HEK293 (cell line): Measurements from ENCODE around the gene AKIRIN1.
"Not testable (repeated sequence)": the region's sequence is repeated elsewhere in the genome, so short reads cannot be mapped to it uniquely, and the experiment has no call there.

ENCODE experiments used
- CTCF ChIA-PET: fragments of 350-600 bp; formaldehyde crosslinking; extraction: SDS; loops from one replicate; lab custom pipeline; 2021; ENCODE audit warnings: antibody characterized with exemption; lab: Yijun Ruan, JAX
- POLR2A ChIA-PET: fragments of 300-600 bp; formaldehyde crosslinking; extraction: SDS; loops from one replicate; lab custom pipeline; 2020; ENCODE audit warnings: antibody characterized with exemption, inconsistent platforms; lab: Yijun Ruan, JAX
- H3K27ac ChIP-seq: fragments of 200-500 bp; sonication (Bioruptor generic); 2 replicates; pipeline ENCODE4 v1.5.1; 2014; ENCODE audit warnings: low read depth, low read length, control low read depth, inconsistent platforms; ENCODE audit errors: extremely low read depth
- H3K36me3 ChIP-seq, 2 experiments: fragments of 200-500 bp in 1 of 2; sonication (Bioruptor generic) in 1 of 2; 1 replicate in 1 of 2; 2 replicates in 1 of 2; pipeline ENCODE4 v1.5.1; 2014 to 2017; ENCODE audit warnings: inconsistent platforms in 2 of 2, low read length in 2 of 2; ENCODE audit not compliant: control insufficient read depth in 2 of 2, insufficient read depth in 1 of 2
- H3K4me1 ChIP-seq: fragments of 200-500 bp; sonication (Bioruptor generic); 2 replicates; pipeline ENCODE4 v1.5.1; 2014; ENCODE audit warnings: mild to moderate bottlenecking, low read length, inconsistent platforms; ENCODE audit not compliant: control insufficient read depth, insufficient read depth
- H3K4me3 ChIP-seq: 2 replicates; pipeline ENCODE4 v1.5.1; 2011; ENCODE audit warnings: low read depth, mild to moderate bottlenecking, control low read depth, low read length, moderate library complexity
- H3K9me3 ChIP-seq: fragments of 200-500 bp; sonication (Bioruptor generic); 2 replicates; pipeline ENCODE4 v1.5.1; 2014; ENCODE audit warnings: low read depth, low read length, inconsistent platforms; ENCODE audit not compliant: control insufficient read depth, insufficient read depth
- SETDB1 ChIP-seq: IDR thresholded peaks from one replicate; pipeline ENCODE4 v1.6.1; 2017; ENCODE audit warnings: mild to moderate bottlenecking, low read length, moderate library complexity, mixed read lengths; ENCODE audit not compliant: insufficient read length
- SP2 ChIP-seq: fragments of 450-650 bp; formaldehyde crosslinking; IDR thresholded peaks from 2 replicates; pipeline ENCODE4 v1.5.1; 2016; ENCODE audit warnings: missing biosample characterization, missing genetic modification characterization
- SP7 ChIP-seq: fragments of 450-650 bp; formaldehyde crosslinking; IDR thresholded peaks from 2 replicates; pipeline ENCODE4 v1.5.1; 2016; ENCODE audit warnings: missing biosample characterization, missing genetic modification characterization
- WT1 ChIP-seq: fragments of 450-650 bp; formaldehyde crosslinking; IDR thresholded peaks from 2 replicates; pipeline ENCODE4 v1.5.1; 2016; ENCODE audit warnings: missing biosample characterization, missing genetic modification characterization
- ZNF2 ChIP-seq: fragments of 450-650 bp; formaldehyde crosslinking; IDR thresholded peaks from 2 replicates; pipeline ENCODE4 v1.5.1; 2016; ENCODE audit warnings: missing biosample characterization, missing genetic modification characterization
- ZNF530 ChIP-seq: fragments of 450-650 bp; formaldehyde crosslinking; IDR thresholded peaks from 2 replicates; pipeline ENCODE4 v1.5.1; 2016; ENCODE audit warnings: low read depth, missing biosample characterization, missing genetic modification characterization
- ZNF600 ChIP-seq: fragments of 450-650 bp; formaldehyde crosslinking; IDR thresholded peaks from 2 replicates; pipeline ENCODE4 v1.5.1; 2016; ENCODE audit warnings: missing biosample characterization, missing genetic modification characterization
- TF ChIP-seq, protein P1 (sequence below): fragments of 450-650 bp; formaldehyde crosslinking; IDR thresholded peaks from 2 replicates; pipeline ENCODE4 v1.5.1; 2016; ENCODE audit warnings: missing biosample characterization, missing genetic modification characterization, low read depth
- TF ChIP-seq, protein P2 (sequence below): fragments of 450-650 bp; formaldehyde crosslinking; IDR thresholded peaks from 2 replicates; pipeline ENCODE4 v1.5.1; 2016; ENCODE audit warnings: missing biosample characterization, missing genetic modification characterization
- TF ChIP-seq, protein P3 (sequence below): fragments of 450-650 bp; formaldehyde crosslinking; IDR thresholded peaks from 2 replicates; pipeline ENCODE4 v1.5.1; 2016; ENCODE audit warnings: missing biosample characterization, missing genetic modification characterization
- TF ChIP-seq, protein P4 (sequence below): fragments of 450-650 bp; formaldehyde crosslinking; IDR thresholded peaks from 2 replicates; pipeline ENCODE4 v1.5.1; 2016; ENCODE audit warnings: missing biosample characterization, missing genetic modification characterization

Gene AKIRIN1

DNA sequence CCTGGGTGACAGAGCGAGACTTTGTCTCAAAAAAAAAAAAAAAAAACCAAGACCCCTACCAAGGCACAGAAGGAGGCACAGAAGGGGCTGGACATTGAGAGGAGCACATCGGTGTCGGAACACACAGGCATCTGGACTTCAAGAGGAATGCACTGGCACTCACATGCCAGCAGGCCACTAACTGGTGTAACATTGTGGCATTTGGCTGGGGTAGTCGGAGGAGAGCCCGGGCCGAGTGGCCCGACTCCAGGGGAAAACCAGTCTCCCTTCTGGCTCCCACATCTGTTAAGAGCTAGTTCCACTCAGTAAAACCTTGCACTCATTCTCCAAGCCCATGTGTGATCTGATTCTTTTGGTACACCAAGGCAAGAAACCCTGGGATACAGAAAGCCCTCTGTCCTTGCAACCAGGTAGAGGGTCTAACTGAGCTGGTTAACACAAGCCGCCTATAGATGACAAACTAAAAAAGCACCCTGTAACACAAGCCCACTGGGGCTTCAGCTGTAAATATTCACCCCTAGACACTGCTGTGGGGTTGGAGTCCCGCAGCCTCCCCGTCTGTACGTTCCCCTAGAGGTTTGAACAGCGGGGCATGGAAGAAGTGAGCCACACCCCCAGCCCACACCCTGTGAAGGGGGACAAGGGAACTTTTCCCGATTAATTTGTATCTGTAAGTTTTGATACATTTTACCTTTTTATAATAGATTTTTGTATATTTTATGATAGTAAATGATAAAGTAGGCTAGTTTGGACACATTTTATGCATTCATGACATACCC, 17.2 kb upstream of the AKIRIN1 start:
- Histone ChIP-seq H3K4me3 (no peak overlapping the region), H3K4me1 (peaks cover 4% of the 10 kb centered on the region), H3K9me3 (no peaks in the 10 kb centered on the region), H3K36me3 (no peaks in the 10 kb centered on the region), H3K27ac (no peak overlapping the region)
- CTCF ChIA-PET: interaction anchor here (0.6 kb wide), 1 partner anchor 79 kb away, joined by 3 read pairs; no protein-coding TSS in a partner anchor
- POLR2A ChIA-PET: no interaction called here
- TF ChIP-seq, protein P1, sequence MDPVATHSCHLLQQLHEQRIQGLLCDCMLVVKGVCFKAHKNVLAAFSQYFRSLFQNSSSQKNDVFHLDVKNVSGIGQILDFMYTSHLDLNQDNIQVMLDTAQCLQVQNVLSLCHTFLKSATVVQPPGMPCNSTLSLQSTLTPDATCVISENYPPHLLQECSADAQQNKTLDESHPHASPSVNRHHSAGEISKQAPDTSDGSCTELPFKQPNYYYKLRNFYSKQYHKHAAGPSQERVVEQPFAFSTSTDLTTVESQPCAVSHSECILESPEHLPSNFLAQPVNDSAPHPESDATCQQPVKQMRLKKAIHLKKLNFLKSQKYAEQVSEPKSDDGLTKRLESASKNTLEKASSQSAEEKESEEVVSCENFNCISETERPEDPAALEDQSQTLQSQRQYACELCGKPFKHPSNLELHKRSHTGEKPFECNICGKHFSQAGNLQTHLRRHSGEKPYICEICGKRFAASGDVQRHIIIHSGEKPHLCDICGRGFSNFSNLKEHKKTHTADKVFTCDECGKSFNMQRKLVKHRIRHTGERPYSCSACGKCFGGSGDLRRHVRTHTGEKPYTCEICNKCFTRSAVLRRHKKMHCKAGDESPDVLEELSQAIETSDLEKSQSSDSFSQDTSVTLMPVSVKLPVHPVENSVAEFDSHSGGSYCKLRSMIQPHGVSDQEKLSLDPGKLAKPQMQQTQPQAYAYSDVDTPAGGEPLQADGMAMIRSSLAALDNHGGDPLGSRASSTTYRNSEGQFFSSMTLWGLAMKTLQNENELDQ (tag by site-specific recombination): no peak
- TF ChIP-seq, protein P2, sequence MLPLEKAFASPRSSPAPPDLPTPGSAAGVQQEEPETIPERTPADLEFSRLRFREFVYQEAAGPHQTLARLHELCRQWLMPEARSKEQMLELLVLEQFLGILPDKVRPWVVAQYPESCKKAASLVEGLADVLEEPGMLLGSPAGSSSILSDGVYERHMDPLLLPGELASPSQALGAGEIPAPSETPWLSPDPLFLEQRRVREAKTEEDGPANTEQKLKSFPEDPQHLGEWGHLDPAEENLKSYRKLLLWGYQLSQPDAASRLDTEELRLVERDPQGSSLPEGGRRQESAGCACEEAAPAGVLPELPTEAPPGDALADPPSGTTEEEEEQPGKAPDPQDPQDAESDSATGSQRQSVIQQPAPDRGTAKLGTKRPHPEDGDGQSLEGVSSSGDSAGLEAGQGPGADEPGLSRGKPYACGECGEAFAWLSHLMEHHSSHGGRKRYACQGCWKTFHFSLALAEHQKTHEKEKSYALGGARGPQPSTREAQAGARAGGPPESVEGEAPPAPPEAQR: no peak
- TF ChIP-seq ZNF2 (tag by site-specific recombination) (no peak), ZNF600 (peak; percentile 38; the same call in 1 of the 2 replicates), ZNF530 (tag by site-specific recombination) (no peak), SP7 (tag by site-specific recombination) (no peak)
- TF ChIP-seq, all 188 proteins: peak for 1

DNA sequence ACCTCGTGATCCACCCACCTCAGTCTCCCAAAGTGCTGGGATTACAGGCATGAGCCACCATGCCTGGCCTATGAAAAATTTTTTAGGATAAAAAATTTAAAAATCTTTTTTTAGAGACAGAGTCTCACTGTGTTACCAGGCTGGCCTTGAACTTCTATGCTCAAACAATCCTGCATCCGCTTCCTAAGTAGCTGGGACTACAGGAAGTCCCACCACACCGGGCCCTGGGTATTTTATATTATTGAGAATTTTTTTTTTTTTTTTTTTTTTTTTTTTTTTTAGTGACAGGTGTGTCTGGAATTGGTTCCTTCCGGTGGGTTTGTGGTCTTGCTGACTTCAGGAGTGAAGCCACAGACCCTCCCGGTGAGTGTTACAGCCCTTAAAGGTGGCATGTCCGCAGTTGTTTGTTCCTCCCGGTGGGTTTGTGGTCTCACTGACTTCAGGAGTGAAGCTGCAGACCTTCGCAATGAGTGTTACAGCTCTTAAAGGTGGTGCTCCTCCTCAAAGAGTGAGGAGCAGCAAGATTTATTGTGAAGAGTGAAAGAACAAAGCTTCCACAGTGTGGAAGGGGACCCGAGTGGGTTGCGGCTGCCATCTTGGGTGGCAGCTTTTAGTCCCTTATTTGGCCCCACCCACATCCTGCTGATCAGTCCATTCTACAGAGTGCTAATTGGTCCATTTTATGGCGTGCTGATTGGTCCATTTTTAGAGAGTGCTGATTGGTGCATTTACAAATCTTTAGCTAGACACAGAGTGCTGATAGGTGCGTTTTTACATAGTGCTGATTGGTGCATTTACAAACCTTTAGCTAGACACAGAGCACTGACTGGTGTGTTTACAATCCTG, 13.5 kb upstream of the AKIRIN1 start:
- TF ChIP-seq, protein P3, sequence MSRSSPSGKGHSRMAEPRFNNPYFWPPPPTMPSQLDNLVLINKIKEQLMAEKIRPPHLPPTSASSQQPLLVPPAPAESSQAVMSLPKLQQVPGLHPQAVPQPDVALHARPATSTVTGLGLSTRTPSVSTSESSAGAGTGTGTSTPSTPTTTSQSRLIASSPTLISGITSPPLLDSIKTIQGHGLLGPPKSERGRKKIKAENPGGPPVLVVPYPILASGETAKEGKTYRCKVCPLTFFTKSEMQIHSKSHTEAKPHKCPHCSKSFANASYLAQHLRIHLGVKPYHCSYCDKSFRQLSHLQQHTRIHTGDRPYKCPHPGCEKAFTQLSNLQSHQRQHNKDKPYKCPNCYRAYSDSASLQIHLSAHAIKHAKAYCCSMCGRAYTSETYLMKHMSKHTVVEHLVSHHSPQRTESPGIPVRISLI: 0 out of 2 replicates have a peak, but pooled peaks have one; percentile 15
- TF ChIP-seq SP2: 0 out of 2 replicates have a peak, but pooled peaks have one; percentile 6
- CTCF ChIA-PET: not testable (repeated sequence)

DNA sequence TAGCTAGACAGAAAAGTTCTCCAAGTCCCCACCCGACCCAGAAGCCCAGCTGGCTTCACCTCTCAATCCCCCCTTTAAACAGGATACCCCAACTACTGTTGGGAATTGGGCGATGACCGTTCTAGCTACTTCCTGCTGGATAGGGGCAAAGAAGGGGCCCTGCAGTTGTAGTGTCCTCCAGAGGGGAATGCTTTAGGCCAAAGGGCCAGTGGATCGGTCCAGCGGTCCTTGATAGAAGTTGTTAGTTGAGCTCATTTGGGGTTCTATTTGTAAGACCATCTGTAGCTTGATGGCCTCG, 12.9 kb upstream of the AKIRIN1 start:
- POLR2A ChIA-PET, H3K27ac ChIP-seq, H3K9me3 ChIP-seq: not testable (repeated sequence)
- peak; percentile 67 for TF ChIP-seq SETDB1
- TF ChIP-seq, all 188 proteins: peak for 1; not testable (repeated sequence) for 187
- H3K4me3 ChIP-seq, H3K36me3 ChIP-seq, CTCF ChIA-PET, H3K4me1 ChIP-seq: not testable (repeated sequence)

More for the DNA sequence above, 13.5 kb upstream of the AKIRIN1 start:
- H3K9me3 ChIP-seq, H3K4me3 ChIP-seq, H3K27ac ChIP-seq, H3K4me1 ChIP-seq, H3K36me3 ChIP-seq, POLR2A ChIA-PET: not testable (repeated sequence)

DNA sequence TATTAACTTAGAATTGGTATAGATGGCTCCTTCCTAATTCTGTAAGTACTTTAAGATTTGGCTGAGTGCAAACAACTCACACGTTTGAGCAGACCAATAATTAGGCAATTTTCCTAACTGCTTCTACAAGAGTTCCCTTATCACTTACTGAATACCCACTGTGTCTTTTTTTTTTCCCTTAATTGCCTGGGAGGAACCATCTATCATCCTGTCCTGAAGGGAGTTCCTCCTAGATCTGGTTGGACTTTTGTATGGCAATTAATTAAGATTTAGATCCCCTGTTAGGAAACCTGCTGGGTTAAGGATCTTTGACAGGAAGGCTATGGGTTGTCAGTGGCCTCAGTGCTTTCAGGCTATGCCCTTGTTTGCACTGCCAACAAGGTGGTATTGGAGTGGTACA, 11.7 kb upstream of the AKIRIN1 start:
- H3K9me3 ChIP-seq, H3K27ac ChIP-seq, CTCF ChIA-PET, H3K36me3 ChIP-seq, POLR2A ChIA-PET, H3K4me3 ChIP-seq, H3K4me1 ChIP-seq: not testable (repeated sequence)
- peak; percentile 65 for TF ChIP-seq SP7 (tag by site-specific recombination)
- peak; percentile 50 for TF ChIP-seq WT1
- TF ChIP-seq, protein P4, sequence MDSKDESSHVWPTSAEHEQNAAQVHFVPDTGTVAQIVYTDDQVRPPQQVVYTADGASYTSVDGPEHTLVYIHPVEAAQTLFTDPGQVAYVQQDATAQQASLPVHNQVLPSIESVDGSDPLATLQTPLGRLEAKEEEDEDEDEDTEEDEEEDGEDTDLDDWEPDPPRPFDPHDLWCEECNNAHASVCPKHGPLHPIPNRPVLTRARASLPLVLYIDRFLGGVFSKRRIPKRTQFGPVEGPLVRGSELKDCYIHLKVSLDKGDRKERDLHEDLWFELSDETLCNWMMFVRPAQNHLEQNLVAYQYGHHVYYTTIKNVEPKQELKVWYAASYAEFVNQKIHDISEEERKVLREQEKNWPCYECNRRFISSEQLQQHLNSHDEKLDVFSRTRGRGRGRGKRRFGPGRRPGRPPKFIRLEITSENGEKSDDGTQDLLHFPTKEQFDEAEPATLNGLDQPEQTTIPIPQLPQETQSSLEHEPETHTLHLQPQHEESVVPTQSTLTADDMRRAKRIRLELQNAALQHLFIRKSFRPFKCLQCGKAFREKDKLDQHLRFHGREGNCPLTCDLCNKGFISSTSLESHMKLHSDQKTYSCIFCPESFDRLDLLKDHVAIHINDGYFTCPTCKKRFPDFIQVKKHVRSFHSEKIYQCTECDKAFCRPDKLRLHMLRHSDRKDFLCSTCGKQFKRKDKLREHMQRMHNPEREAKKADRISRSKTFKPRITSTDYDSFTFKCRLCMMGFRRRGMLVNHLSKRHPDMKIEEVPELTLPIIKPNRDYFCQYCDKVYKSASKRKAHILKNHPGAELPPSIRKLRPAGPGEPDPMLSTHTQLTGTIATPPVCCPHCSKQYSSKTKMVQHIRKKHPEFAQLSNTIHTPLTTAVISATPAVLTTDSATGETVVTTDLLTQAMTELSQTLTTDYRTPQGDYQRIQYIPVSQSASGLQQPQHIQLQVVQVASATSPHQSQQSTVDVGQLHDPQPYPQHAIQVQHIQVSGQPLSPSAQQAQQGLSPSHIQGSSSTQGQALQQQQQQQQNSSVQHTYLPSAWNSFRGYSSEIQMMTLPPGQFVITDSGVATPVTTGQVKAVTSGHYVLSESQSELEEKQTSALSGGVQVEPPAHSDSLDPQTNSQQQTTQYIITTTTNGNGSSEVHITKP (tag by site-specific recombination): 0 out of 2 replicates have a peak, but pooled peaks have one; percentile 8
